SJSA1 (cell line): ENCODE data around the gene FNDC1. TPM values are rescaled to one million over a fixed set of nuclear protein-coding genes. Genes with fewer than 3 reads are reported as not detected.

Experiments used
- DNase-seq, 2 experiments: peaks; one replicate each; pipeline ENCODE4 v3.0.0-alpha.2; 2015 to 2020; ENCODE audit warnings: low spot score in 2 of 2, low read depth in 1 of 2
- H3K27ac ChIP-seq: fragments of 250-450 bp; sonication (Bioruptor Pico); 2 replicates; pipeline ENCODE4 v1.5.1; 2020; ENCODE audit warnings: mild to moderate bottlenecking, moderate library complexity
- H3K27me3 ChIP-seq: fragments of 250-450 bp; sonication (Bioruptor Pico); replicated peaks from 2 replicates; pipeline ENCODE4 v1.5.1; 2020; ENCODE audit warnings: mild to moderate bottlenecking, moderate library complexity
- H3K36me3 ChIP-seq: fragments of 250-450 bp; sonication (Bioruptor Pico); 2 replicates; pipeline ENCODE4 v1.5.1; 2020; ENCODE audit warnings: mild to moderate bottlenecking
- H3K4me1 ChIP-seq: fragments of 250-450 bp; sonication (Bioruptor Pico); replicated peaks from 2 replicates; pipeline ENCODE4 v1.6.1; 2021; ENCODE audit warnings: mild to moderate bottlenecking
- H3K4me3 ChIP-seq: fragments of 250-450 bp; sonication (Bioruptor Pico); 2 replicates; pipeline ENCODE4 v1.5.1; 2020; ENCODE audit warnings: mild to moderate bottlenecking
- H3K9me3 ChIP-seq: fragments of 250-450 bp; sonication (Bioruptor Pico); replicated peaks from 2 replicates; pipeline ENCODE4 v1.5.1; 2020; ENCODE audit warnings: mild to moderate bottlenecking
- total RNA-seq: library from RNA; depleted of rRNA; stranded (reverse); fragments of >200 nt; shearing (Covaris generic); gene quantifications from 2 replicates; pipeline ENCODE4 v1.2.3, GENCODE V29; 2014

The FNDC1 gene
- total RNA-seq, 1 experiment from 2014 or later = 4.9 TPM

DNA sequence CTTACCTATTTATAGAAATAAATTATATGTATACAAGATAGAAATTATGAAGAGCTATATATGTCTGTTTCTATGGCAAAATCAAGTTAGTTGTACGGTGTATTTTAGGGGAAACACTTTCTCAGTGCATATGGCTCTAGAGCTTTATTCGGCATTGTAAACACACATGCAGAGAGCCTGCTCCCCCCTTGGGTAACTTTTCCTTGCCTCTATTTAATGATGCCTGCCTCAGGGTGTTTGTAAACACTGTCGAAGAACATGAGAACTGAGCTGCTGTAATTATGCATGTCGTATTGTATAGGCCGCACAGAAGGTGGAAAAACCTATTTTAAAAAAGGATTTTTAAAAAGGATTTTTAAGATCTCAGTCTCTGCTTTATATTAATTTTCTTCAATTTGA, 133.4 kb downstream of the FNDC1 start:
- Histone ChIP-seq H3K4me1 (peaks cover 39% of the 10 kb centered on the region), H3K4me3 (no peak overlapping the region), H3K36me3 (no peaks in the 10 kb centered on the region), H3K27ac (no peak overlapping the region), H3K9me3 (no peaks in the 10 kb centered on the region), H3K27me3 (no peaks in the 10 kb centered on the region)
- DNase-seq = no peak

DNA sequence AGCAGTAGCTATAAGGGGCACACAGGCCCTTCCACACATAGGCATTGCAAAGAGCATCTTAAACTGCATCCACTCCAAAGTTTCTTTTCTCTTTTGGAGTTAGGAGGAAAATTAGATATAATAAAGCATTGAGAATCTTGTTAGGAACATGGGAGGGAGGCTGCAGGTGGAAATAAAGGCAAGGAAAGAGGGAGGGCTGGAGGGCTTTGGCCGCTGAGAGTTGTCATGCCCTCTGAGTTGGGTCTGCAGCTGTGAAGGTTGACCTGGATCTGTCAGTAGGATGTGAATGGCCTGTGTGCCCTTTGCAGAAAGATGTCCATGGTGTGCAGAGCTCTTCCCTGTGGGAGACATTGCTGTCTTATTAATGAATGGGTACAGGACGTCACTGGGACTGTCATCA, 134.0 kb downstream of the FNDC1 start:
- no peaks in the 10 kb centered on the region for H3K36me3 ChIP-seq
- no peak overlapping the region for H3K4me3 ChIP-seq
- H3K27ac ChIP-seq = no peak overlapping the region
- no peaks in the 10 kb centered on the region for H3K9me3 ChIP-seq
- DNase-seq = no peak
- H3K27me3 ChIP-seq = no peaks in the 10 kb centered on the region
- peaks cover 39% of the 10 kb centered on the region for H3K4me1 ChIP-seq

DNA sequence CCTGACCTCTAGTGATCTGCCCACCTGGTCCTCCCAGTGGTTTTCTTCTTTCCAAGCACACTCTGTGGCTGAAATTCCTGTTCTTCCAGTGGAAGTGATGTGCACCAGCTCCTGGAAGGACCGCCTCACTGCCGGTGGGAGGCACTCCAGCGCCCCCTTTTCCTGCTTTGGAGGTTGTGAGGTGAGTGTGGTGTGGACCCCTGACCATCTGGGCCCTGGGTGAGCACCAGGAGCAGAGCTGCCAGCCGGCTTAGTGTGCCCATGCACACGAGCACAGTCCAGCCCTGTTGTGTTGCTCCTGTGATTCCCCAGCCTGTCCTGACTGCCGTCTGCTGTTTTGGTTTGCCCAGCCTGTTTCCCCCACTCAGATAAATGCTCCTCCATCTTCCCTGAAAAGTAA, 134.6 kb downstream of the FNDC1 start:
- no peak for DNase-seq
- Histone ChIP-seq H3K27ac (no peak overlapping the region), H3K4me1 (peaks cover 39% of the 10 kb centered on the region), H3K27me3 (no peaks in the 10 kb centered on the region), H3K4me3 (no peak overlapping the region), H3K36me3 (no peaks in the 10 kb centered on the region), H3K9me3 (no peaks in the 10 kb centered on the region)

DNA sequence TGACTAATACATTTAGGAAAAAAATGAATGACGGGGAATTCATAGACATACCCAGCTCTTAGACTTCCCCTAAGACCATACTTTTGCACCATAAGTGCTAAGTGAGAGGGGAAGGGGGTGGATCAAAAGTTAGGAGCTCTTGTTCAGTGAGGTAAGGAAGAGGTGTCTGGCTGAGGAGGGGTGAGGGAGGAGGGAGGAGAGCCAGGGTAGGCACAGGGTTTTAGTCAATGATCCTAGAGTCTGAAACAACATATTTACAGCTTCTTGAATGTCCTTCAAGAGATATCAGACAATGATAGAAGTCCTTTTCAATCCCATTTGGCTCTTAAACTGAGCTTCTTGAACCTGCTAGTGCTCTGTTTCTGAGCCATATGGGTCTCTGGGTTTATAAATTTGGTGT, 135.4 kb downstream of the FNDC1 start:
- Histone ChIP-seq H3K36me3 (no peaks in the 10 kb centered on the region), H3K4me3 (no peak overlapping the region), H3K4me1 (peaks cover 39% of the 10 kb centered on the region), H3K27ac (peak overlapping the region; percentile 70), H3K27me3 (no peaks in the 10 kb centered on the region), H3K9me3 (no peaks in the 10 kb centered on the region)
- DNase-seq = no peak

DNA sequence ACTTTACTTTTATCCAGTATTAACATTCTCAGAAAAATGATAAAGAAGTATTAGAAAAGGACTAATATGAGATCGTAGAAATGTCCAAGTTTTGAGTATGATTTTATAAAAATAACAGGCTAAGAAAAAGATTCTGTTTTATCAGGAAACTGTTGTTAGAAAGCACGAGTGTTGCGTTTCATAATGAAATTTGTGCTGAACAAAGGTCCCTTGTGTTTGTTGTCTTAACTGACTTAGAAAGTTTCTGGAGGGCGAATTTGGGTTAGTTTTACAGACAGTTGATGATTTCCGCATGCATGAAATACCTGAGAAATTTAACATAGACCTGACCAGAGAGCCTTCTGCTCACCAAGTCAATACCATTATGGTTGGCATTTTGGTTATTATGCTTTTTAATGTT, 136.0 kb downstream of the FNDC1 start:
- no peaks in the 10 kb centered on the region for H3K9me3 ChIP-seq
- peaks cover 39% of the 10 kb centered on the region for H3K4me1 ChIP-seq
- no peak for DNase-seq
- peak overlapping the region; percentile 70 for H3K27ac ChIP-seq
- no peaks in the 10 kb centered on the region for H3K27me3 ChIP-seq
- no peak overlapping the region for H3K4me3 ChIP-seq
- no peaks in the 10 kb centered on the region for H3K36me3 ChIP-seq

DNA sequence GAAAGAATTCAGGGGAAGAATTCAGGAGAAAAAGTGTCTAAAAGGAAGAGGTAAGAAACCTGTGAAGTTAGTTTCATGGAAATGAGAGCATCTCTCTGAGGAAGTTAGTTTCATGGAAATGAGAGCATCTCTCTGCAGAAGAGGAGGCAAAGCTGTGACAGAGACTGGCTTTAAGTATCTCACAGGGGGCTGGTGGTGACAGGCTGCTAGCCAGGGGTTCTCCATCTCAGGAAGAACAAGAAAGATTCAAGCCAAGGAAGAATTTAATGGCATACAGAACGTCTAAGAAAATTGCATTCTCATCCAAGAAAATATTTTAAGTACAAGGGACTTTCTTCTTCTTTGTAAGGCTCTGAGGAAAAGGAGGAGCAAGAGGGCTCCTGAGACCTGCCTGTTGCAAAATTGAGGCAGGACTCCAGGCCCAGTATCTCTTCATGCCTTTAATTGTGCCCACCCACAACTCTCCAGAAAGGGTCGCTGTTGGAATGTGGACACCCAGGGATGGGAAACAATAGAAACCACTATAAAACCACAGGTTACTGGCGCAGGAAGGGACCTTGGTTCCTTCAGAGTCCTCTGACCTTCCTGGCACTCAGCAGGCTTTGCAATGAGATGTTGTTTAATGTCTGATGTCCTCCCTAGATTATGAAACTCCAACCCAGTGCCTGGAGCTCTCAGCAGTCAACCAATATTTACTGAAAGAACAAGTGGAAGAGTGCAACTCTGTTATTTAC, 136.8 kb downstream of the FNDC1 start:
- Histone ChIP-seq H3K27me3 (no peaks in the 10 kb centered on the region), H3K36me3 (no peaks in the 10 kb centered on the region), H3K27ac (peak overlapping the region; percentile 70), H3K4me3 (no peak overlapping the region), H3K9me3 (no peaks in the 10 kb centered on the region), H3K4me1 (peaks cover 39% of the 10 kb centered on the region)
- DNase-seq = peak; percentile 54 to 66

DNA sequence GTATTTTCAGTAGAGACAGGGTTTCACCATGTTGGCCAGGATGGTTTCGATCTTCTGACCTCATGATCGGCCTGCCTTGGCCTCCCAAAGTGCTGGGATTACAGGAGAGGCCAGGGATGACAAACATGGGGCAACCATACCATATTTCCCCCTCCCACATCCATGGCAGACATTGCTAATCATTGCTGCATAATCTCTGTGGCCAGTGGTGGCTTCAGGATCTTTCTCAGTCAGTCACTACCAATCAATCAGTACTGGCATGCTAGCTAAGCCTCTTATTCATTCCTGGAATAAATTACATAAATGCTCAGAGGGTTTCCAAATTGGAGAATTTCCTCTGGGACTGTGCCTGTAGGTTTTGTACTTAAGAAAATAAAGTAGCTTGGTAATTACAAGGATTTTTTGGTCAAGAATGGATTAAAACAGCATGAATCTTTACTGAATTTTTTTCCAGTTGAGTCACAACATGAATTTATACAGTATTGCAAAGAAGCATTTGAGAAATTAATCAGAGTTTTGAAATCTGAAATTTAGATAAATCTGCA, 138.1 kb downstream of the FNDC1 start:
- Histone ChIP-seq H3K36me3 (no peaks in the 10 kb centered on the region), H3K4me3 (no peak overlapping the region), H3K27me3 (no peaks in the 10 kb centered on the region), H3K9me3 (no peaks in the 10 kb centered on the region), H3K4me1 (peaks cover 29% of the 10 kb centered on the region), H3K27ac (no peak overlapping the region)
- no peak for DNase-seq

DNA sequence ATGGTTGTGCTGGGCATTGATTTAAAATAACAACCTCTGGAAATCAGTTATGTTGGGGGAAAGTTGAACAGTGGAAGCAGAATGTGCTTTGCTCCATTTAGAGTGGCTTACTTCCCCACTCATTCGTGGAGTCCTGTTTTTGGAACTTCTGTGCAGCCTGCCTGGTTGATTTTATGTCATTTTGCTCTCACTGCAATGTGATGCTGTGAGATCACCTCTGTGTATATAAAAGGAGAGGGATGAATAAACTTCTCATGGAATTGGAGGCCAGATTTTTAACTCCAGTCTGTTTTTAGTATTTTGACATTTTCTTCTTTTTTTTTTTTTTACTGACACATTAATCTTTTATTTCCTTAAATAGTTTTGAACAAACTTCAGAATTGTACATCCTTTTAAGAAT, 139.0 kb downstream of the FNDC1 start:
- Histone ChIP-seq H3K9me3 (no peaks in the 10 kb centered on the region), H3K36me3 (no peaks in the 10 kb centered on the region), H3K27ac (no peak overlapping the region), H3K4me3 (no peak overlapping the region), H3K27me3 (no peaks in the 10 kb centered on the region), H3K4me1 (peaks cover 28% of the 10 kb centered on the region)
- no peak for DNase-seq

DNA sequence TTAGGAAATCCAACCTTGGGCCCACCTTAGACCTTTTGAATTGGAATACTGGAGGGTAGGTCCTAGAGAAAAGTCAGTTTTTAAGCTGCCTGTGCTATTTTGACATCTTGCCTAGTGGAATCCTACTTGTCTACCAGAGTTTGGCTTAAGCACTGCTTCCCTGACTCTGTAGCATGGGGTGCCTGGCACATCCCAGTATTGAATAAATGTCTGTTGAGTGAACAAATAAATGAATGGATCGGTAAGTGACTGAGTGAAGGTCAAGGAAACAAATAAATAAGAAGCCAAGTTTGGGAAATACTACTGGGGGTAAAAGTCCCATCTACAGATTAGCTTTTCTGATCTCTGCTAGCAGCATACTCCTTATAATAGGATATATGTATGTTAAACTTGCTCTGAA, 140.5 kb downstream of the FNDC1 start:
- DNase-seq = no peak
- Histone ChIP-seq H3K4me1 (peaks cover 28% of the 10 kb centered on the region), H3K36me3 (no peaks in the 10 kb centered on the region), H3K27ac (no peak overlapping the region), H3K27me3 (no peaks in the 10 kb centered on the region), H3K4me3 (no peak overlapping the region), H3K9me3 (no peaks in the 10 kb centered on the region)

DNA sequence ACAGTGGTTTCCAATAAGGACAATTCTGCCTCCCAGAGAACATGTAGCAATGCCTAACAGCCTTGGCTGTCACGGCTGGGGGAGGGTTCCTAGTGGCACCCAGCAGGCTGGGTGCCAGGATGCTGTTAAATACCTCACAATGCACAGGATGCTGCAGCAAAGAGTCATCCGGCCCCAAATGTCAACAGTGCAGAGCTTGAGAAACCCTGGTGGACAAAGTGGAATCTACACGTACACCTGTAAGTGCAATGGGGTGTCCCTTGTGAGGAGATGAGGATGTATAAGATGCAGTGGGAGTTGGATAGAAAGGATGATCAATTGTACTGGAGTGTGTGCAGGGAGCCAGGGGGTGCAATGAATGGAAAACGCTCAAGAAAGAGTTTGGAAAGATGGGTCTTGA, 142.4 kb downstream of the FNDC1 start:
- no peaks in the 10 kb centered on the region for H3K9me3 ChIP-seq
- no peaks in the 10 kb centered on the region for H3K27me3 ChIP-seq
- H3K4me3 ChIP-seq = no peak overlapping the region
- no peak for DNase-seq
- H3K27ac ChIP-seq = no peak overlapping the region
- H3K4me1 ChIP-seq = peaks cover 9% of the 10 kb centered on the region
- no peaks in the 10 kb centered on the region for H3K36me3 ChIP-seq

DNA sequence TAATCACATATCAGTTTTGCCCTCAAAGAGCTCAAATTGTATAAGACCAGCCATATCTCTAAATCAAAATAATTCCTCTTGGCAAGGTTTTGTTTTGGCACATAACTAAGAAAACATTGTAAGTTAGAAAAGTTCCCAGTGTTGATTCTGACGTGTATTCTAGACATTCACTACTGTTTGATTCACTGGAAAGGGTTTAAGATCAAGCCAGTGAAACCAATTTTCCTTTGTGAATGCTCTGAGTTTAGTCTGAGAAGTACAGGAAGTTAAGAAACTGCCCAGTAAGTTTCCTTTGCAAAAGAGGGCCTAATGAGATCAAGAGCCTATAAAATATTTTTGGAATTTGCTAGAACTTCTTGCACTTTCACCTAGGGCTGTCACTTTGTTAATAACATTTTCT, 143.0 kb downstream of the FNDC1 start:
- Histone ChIP-seq H3K36me3 (no peaks in the 10 kb centered on the region), H3K4me3 (no peak overlapping the region), H3K27me3 (no peaks in the 10 kb centered on the region), H3K27ac (no peak overlapping the region), H3K9me3 (no peaks in the 10 kb centered on the region), H3K4me1 (peaks cover 4% of the 10 kb centered on the region)
- no peak for DNase-seq

DNA sequence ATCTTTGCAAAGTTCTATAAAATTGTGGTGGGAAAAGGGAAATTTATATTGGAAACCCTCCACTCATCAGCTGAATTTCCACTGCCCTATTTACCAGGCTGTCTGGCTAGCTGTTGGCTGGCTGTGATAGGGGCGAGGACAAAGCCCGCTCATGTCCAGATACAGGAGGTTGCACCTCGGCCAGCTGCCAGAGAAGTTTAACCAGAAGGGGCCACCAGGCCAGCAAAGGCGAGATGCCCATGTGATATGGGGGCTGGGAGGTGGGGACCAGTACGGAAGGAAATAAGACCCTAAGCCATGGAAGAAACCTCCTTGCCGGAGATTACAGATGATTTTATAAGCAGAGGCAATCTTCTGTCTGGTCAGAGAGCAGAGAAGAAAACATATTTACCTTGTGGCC, 143.8 kb downstream of the FNDC1 start:
- H3K4me3 ChIP-seq = no peak overlapping the region
- no peaks in the 10 kb centered on the region for H3K27me3 ChIP-seq
- H3K4me1 ChIP-seq = 0 out of 2 replicates have a peak, but pooled peaks cover 3% of the 10 kb centered on the region
- H3K9me3 ChIP-seq = no peaks in the 10 kb centered on the region
- no peak for DNase-seq
- H3K36me3 ChIP-seq = no peaks in the 10 kb centered on the region
- no peak overlapping the region for H3K27ac ChIP-seq

DNA sequence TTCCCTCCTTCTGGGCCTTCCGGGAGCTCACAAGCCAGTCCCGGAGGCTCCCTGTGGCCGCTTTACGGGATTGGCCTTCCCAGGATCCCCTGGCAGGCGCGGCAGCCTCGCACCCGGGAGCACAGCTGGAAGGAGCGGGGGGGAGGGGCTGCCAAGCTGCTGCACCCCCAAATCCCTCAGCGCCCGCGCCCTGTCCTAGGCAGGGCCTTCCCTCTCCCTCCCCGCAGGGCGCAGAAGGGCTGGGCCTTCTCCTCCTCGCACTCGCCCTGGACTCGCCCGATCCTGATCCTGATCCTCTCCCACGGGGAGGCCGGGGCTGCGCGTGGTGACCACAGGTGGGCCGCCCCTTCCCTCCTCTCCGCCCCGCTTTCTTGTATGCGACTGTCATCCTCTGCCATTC, 146.4 kb downstream of the FNDC1 start:
- no peaks in the 10 kb centered on the region for H3K27me3 ChIP-seq
- DNase-seq = no peak
- H3K4me3 ChIP-seq = no peak overlapping the region
- no peaks in the 10 kb centered on the region for H3K9me3 ChIP-seq
- no peak overlapping the region for H3K27ac ChIP-seq
- 0 out of 2 replicates have a peak, but pooled peaks cover 3% of the 10 kb centered on the region for H3K4me1 ChIP-seq
- H3K36me3 ChIP-seq = no peaks in the 10 kb centered on the region

DNA sequence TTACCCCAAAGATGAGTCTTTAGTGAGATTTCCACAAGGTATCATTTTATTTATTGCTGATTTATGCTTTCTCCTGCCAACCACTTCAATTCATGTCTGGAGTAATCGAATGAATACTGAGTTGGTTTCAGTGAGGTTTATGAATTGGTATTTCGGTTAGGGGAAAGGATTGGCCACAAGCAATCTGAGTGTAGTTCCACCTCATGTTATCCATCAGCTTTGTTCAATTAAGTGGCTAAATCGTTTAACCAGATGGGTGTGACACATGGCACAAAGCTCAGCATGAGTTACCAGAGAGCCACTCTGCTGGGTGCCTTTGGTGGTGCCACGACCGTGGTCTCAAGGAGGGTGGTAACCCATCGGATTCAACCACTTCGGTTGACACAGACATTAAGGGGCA, 148.2 kb downstream of the FNDC1 start:
- no peak overlapping the region for H3K4me3 ChIP-seq
- no peaks in the 10 kb centered on the region for H3K9me3 ChIP-seq
- H3K27ac ChIP-seq = no peak overlapping the region
- DNase-seq = no peak
- no peaks in the 10 kb centered on the region for H3K36me3 ChIP-seq
- H3K4me1 ChIP-seq = no peaks in the 10 kb centered on the region
- no peaks in the 10 kb centered on the region for H3K27me3 ChIP-seq

DNA sequence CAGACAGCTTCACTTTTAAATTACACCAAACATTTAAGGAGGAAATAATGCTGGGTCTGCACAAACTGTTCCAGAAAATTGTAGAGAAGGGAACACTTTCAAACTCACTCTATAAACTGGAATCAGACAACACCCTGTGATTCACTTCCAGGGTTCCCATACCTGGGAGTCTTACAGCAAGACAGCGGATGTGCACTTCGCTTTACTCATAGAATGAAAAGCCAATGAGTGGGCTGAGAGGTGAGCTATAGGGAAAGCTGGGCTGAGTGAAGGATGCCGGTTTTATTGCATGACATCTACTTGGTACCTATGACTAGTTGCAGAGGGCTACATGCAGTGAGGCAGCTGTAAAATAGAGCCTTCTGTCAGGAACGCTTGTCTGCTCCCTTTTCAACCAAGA, 152.1 kb downstream of the FNDC1 start:
- H3K36me3 ChIP-seq = no peaks in the 10 kb centered on the region
- H3K27me3 ChIP-seq = no peaks in the 10 kb centered on the region
- H3K27ac ChIP-seq = no peak overlapping the region
- no peaks in the 10 kb centered on the region for H3K9me3 ChIP-seq
- DNase-seq = no peak
- H3K4me1 ChIP-seq = no peaks in the 10 kb centered on the region
- H3K4me3 ChIP-seq = no peak overlapping the region
